GM21717 (cell line): ENCODE measurements around the gene APOB.

Experiments
- ATAC-seq: cut with Tn5 transposase; IDR thresholded peaks from one replicate; pipeline ENCODE4 v1.9.1; 2021; ENCODE audit warnings: mild to moderate bottlenecking, moderate library complexity; ENCODE audit not compliant: unreplicated experiment

APOB gene

GRCh38 chr2:21006423-21007128 lies 37.3 kb downstream of the APOB start:
- no peak for ATAC-seq

GRCh38 chr2:21005700-21006422 lies 38.0 kb downstream of the APOB start:
- no peak for ATAC-seq

- no peak for ATAC-seq
Measured at GRCh38 chr2:21005111-21005699, 38.7 kb downstream of the APOB start.

- no peak for ATAC-seq
Measured at GRCh38 chr2:21004181-21004572, 39.7 kb downstream of the APOB start.

GRCh38 chr2:21003572-21004180 lies 40.2 kb downstream of the APOB start:
- ATAC-seq = no peak

GRCh38 chr2:21002814-21003192 lies 41.1 kb downstream of the APOB start:
- no peak for ATAC-seq

GRCh38 chr2:21001988-21002813 lies 41.7 kb downstream of the APOB start:
- no peak for ATAC-seq

GRCh38 chr2:21001225-21001946 lies 42.5 kb downstream of the APOB start:
- ATAC-seq = no peak

- no peak for ATAC-seq
Measured at GRCh38 chr2:20999906-21000645, 43.8 kb downstream of the APOB start.

GRCh38 chr2:20998972-20999905 lies 44.6 kb downstream of the APOB start:
- ATAC-seq = no peak

- ATAC-seq = no peak
Measured at GRCh38 chr2:20997953-20998722, 45.7 kb downstream of the APOB start.

GRCh38 chr2:20994130-20994529 lies 49.7 kb downstream of the APOB start:
- no peak for ATAC-seq

GRCh38 chr2:20992201-20992711 lies 51.6 kb downstream of the APOB start:
- no peak for ATAC-seq

GRCh38 chr2:20990442-20991430 lies 53.1 kb downstream of the APOB start:
- no peak for ATAC-seq

- no peak for ATAC-seq
Measured at GRCh38 chr2:20989404-20989803, 54.5 kb downstream of the APOB start.

GRCh38 chr2:20988905-20989304 lies 55.0 kb downstream of the APOB start:
- ATAC-seq = no peak
